HCT116 (cell line): ENCODE data around the gene CDH13. TPM values are rescaled to one million over a fixed set of nuclear protein-coding genes. Genes with fewer than 3 reads are reported as not detected.

Source experiments
- ATAC-seq: fragments of 200-7000 bp; cut with Tn5 transposase; 2 replicates; pipeline ENCODE4 v1.9.1; 2020; ENCODE audit warnings: mild to moderate bottlenecking, moderate library complexity
- BruUV-seq: library from RNA; stranded (reverse); fragments of 400-500 nt; replicated peaks from 2 replicates; lab custom pipeline; 2021; lab: Mats Ljungman, UMichigan
- CTCF ChIA-PET: fragments of 300-600 bp; sonication (Branson Sonifier 250); formaldehyde crosslinking; loops from one replicate; lab custom pipeline; 2021; ENCODE audit warnings: antibody characterized with exemption; lab: Charles Lee
- POLR2A ChIA-PET: fragments of 300-600, 350-600 bp; sonication (Branson Sonifier 250); formaldehyde crosslinking; loops from one replicate; lab custom pipeline; 2021; ENCODE audit warnings: antibody characterized with exemption; lab: Charles Lee
- RAD21 ChIA-PET, 2 experiments: fragments of 300-600 bp; sonication (Branson Sonifier 250); formaldehyde crosslinking; loops; one replicate each; lab custom pipeline; 2023; ENCODE audit warnings: low total read pairs in 2 of 2; ENCODE audit not compliant: uncharacterized antibody in 2 of 2, unreplicated experiment in 2 of 2, low non-redundant PET in 1 of 2; lab: Charles Lee
- DNase-seq: peaks from one replicate; pipeline ENCODE4 v3.0.0-alpha.2; 2010; ENCODE audit warnings: low read depth, low spot score
- H2AFZ ChIP-seq: fragments of 200-600 bp; shearing (Covaris generic), sonication (generic); 2 replicates; pipeline ENCODE4 v1.6.1; 2017; ENCODE audit warnings: low read depth, mixed run types, mixed read lengths, antibody characterized with exemption, low read length; ENCODE audit not compliant: poor library complexity, severe bottlenecking
- H3K27ac ChIP-seq: 2 replicates; pipeline ENCODE4 v1.5.1; 2012; ENCODE audit warnings: low read depth, low read length
- H3K27me3 ChIP-seq: fragments of 200-600 bp; sonication (generic); 2 replicates; pipeline ENCODE4 v1.6.1; 2016; ENCODE audit warnings: mixed run types, low read length, mixed read lengths; ENCODE audit not compliant: insufficient read depth
- H3K36me3 ChIP-seq, 2 experiments: fragments of 200-500 bp in 1 of 2; fragments of 200-600 bp in 1 of 2; sonication (Bioruptor generic) in 1 of 2; sonication (generic) in 1 of 2; 2 replicates each; pipeline versions ENCODE4 v1.5.1 to v1.6.1; 2014 to 2016; ENCODE audit warnings: low read length in 2 of 2, inconsistent platforms in 1 of 2, mixed read lengths in 1 of 2, mixed run types in 1 of 2; ENCODE audit not compliant: insufficient read depth in 2 of 2, control insufficient read depth in 1 of 2
- H3K4me1 ChIP-seq, 2 experiments: fragments of 200-600 bp in 1 of 2; sonication (generic) in 1 of 2; 2 replicates each; pipeline versions ENCODE4 v1.5.1 to v1.6.1; 2012 to 2017; ENCODE audit warnings: low read length in 2 of 2, inconsistent platforms in 1 of 2, mild to moderate bottlenecking in 1 of 2, mixed read lengths in 1 of 2, mixed run types in 1 of 2, moderate library complexity in 1 of 2; ENCODE audit not compliant: insufficient read depth in 2 of 2, control insufficient read depth in 1 of 2
- H3K4me2 ChIP-seq: fragments of 200-600 bp; sonication (generic); 2 replicates; pipeline ENCODE4 v1.6.1; 2017; ENCODE audit warnings: mixed run types, low read length, mixed read lengths
- H3K4me3 ChIP-seq, 2 experiments: fragments of 200-600 bp in 1 of 2; sonication (generic) in 1 of 2; replicated peaks in 1 of 2; 2 replicates each; pipeline ENCODE4 v1.5.1; 2011 to 2016; ENCODE audit warnings: low read length in 2 of 2, control low read depth in 1 of 2, low read depth in 1 of 2, mild to moderate bottlenecking in 1 of 2, mixed read lengths in 1 of 2, mixed run types in 1 of 2
- H3K79me2 ChIP-seq: fragments of 200-600 bp; sonication (generic); 2 replicates; pipeline ENCODE4 v1.6.1; 2017; ENCODE audit warnings: mild to moderate bottlenecking, mixed run types, low read length, moderate library complexity, mixed read lengths; ENCODE audit not compliant: insufficient read depth
- H3K9ac ChIP-seq: fragments of 200-600 bp; sonication (generic); 2 replicates; pipeline ENCODE4 v1.6.1; 2016; ENCODE audit warnings: low read length, mixed read lengths
- H3K9me2 ChIP-seq: fragments of 200-600 bp; sonication (generic), shearing (Covaris generic); 2 replicates; pipeline ENCODE4 v1.6.1; 2017; ENCODE audit warnings: mixed run types, mild to moderate bottlenecking, moderate library complexity; ENCODE audit not compliant: insufficient read depth
- H3K9me3 ChIP-seq, 2 experiments: fragments of 200-500 bp in 1 of 2; fragments of 200-600 bp in 1 of 2; sonication (Bioruptor generic) in 1 of 2; sonication (generic) in 1 of 2; 2 replicates each; pipeline ENCODE4 v1.6.1; 2014 to 2017; ENCODE audit warnings: low read length in 2 of 2, mixed read lengths in 2 of 2, inconsistent platforms in 1 of 2, low read depth in 1 of 2, mild to moderate bottlenecking in 1 of 2, mixed run types in 1 of 2, moderate library complexity in 1 of 2; ENCODE audit not compliant: control insufficient read depth in 1 of 2, insufficient read depth in 1 of 2
- H4K20me1 ChIP-seq: fragments of 200-600 bp; sonication (generic), shearing (Covaris generic); 2 replicates; pipeline ENCODE4 v1.6.1; 2017; ENCODE audit warnings: mixed run types, mild to moderate bottlenecking, moderate library complexity; ENCODE audit not compliant: insufficient read depth
- EGR1 ChIP-seq: IDR thresholded peaks from 2 replicates; pipeline ENCODE4 v1.6.1; 2012; ENCODE audit warnings: low read depth
- FOSL1 ChIP-seq: IDR thresholded peaks from 2 replicates; pipeline ENCODE4 v1.6.1; 2012; ENCODE audit warnings: low read depth
- TCF7L2 ChIP-seq: IDR thresholded peaks from 2 replicates; pipeline ENCODE4 v1.7.0; 2011; ENCODE audit warnings: borderline replicate concordance, inconsistent platforms; ENCODE audit not compliant: insufficient read depth, insufficient read length; ENCODE audit errors: extremely low read depth
- intact Hi-C: fragments of 100-400 bp; cut with micrococcal nuclease; formaldehyde crosslinking; loops from 2 replicates; pipeline ENCODE4 v1.10.0; 2022
- total RNA-seq: library from RNA; stranded (reverse); gene quantifications from one replicate; pipeline ENCODE4 v1.2.1, GENCODE V29; 2021; ENCODE audit not compliant: unreplicated experiment
- TF ChIP-seq, protein P1 (sequence below): IDR thresholded peaks from 2 replicates; pipeline ENCODE4 v1.6.1; 2011; ENCODE audit warnings: mild to moderate bottlenecking, low read length, moderate library complexity; ENCODE audit not compliant: insufficient replicate concordance; ENCODE audit errors: extremely low read depth
- TF ChIP-seq, protein P2 (sequence below): IDR thresholded peaks from 2 replicates; pipeline ENCODE4 v1.6.1; 2012

CDH13 gene
- total RNA-seq, 1 experiment from 2014 or later, result not detected

DNA sequence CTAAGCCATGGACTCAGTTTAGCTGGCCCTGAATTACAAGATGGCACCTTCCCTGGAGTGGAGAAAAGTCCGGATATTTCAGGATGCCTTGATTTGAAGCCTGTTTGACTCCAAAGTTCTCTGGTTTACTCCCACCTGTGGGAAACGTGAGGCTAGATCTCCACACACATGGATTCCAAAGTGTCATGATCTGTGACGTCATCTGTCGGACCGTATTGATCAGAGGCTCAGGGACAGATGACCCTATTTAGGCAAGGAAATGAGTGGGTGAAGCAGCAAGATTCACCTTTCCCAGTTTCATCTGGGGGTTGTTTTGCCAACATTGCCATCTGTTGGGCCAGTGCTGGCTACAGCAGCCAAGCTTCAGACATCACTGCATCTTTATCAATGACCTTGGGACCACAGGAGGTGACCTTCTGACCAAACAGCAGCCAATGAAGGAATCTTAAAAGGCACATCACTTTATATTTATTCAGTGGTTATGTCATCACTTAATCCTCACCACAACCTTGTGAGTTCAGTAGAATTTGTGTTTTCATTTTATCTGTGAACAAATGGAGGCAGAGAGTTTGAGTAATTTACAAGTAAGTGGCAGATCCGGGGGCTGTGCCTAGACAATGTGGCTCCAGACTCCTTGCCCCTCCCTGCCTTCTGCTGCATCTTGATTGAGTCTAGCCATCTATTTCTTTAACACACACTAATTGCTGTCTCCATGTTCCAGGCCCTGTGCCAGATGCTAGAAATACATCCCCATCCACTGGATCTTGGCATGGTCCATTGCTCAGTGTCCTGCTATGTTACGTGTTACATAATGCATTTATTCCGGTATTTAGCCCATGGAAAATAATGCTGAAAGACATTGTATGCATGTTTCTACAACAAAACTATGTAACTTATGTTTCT, 1.5 kb upstream of the CDH13 start:
- H3K9me3 ChIP-seq, result no peaks in the 10 kb centered on the region
- H3K79me2 ChIP-seq, result no peaks in the 10 kb centered on the region
- H3K4me2 ChIP-seq, result no peak overlapping the region
- CTCF ChIA-PET, result no interaction called here
- H3K4me3 ChIP-seq, result no peak overlapping the region
- ATAC-seq (no peak), DNase-seq (no peak)
- RAD21 ChIA-PET, result no interaction called here
- H4K20me1 ChIP-seq, result no peaks in the 10 kb centered on the region
- H3K36me3 ChIP-seq, result no peaks in the 10 kb centered on the region
- H3K4me1 ChIP-seq, result peaks cover 7 to 13% of the 10 kb centered on the region in 2 experiments; a peak in 3 of 4 replicates
- H3K27ac ChIP-seq, result no peak overlapping the region
- POLR2A ChIA-PET, result no interaction called here
- no peak overlapping the region for H2AFZ ChIP-seq
- H3K9me2 ChIP-seq, result no peaks in the 10 kb centered on the region
- intact Hi-C loops, result no loop called here
- peaks cover 37% of the 10 kb centered on the region for H3K27me3 ChIP-seq
- no peak overlapping the region for H3K9ac ChIP-seq
- TF ChIP-seq, protein P1, sequence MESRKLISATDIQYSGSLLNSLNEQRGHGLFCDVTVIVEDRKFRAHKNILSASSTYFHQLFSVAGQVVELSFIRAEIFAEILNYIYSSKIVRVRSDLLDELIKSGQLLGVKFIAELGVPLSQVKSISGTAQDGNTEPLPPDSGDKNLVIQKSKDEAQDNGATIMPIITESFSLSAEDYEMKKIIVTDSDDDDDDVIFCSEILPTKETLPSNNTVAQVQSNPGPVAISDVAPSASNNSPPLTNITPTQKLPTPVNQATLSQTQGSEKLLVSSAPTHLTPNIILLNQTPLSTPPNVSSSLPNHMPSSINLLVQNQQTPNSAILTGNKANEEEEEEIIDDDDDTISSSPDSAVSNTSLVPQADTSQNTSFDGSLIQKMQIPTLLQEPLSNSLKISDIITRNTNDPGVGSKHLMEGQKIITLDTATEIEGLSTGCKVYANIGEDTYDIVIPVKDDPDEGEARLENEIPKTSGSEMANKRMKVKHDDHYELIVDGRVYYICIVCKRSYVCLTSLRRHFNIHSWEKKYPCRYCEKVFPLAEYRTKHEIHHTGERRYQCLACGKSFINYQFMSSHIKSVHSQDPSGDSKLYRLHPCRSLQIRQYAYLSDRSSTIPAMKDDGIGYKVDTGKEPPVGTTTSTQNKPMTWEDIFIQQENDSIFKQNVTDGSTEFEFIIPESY, result no peak
- TF ChIP-seq FOSL1 (no peak), TCF7L2 (no peak)
- BruUV-seq, result no TSS peak

DNA sequence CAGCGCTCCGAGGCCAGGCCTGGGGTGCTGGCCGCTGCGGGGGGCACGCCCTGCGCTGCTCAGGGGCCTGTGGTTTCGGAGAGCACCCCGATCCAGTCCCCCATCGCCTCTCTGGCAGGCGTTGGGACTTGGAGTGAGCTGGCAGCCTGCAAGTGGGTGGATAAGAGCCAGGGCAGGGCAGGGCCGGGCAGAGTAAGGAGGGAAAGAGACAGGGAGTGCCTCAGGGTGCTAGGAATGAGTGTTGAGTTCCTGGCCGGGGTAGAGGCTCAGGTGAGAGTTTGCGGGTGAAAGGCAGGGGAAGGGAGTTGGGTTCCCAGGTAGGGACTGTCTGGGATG, 1.3 kb downstream of the CDH13 start:
- H3K9me3 ChIP-seq, result no peaks in the 10 kb centered on the region
- CTCF ChIA-PET, result no interaction called here
- H3K27ac ChIP-seq, result no peak overlapping the region
- no peak overlapping the region for H3K4me2 ChIP-seq
- no peak for TF ChIP-seq EGR1
- TF ChIP-seq, protein P2, sequence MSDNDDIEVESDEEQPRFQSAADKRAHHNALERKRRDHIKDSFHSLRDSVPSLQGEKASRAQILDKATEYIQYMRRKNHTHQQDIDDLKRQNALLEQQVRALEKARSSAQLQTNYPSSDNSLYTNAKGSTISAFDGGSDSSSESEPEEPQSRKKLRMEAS, result no peak
- H3K79me2 ChIP-seq, result no peaks in the 10 kb centered on the region
- ATAC-seq, result no peak
- H3K4me3 ChIP-seq, result no peak overlapping the region
- H3K9me2 ChIP-seq, result no peaks in the 10 kb centered on the region
- no peaks in the 10 kb centered on the region for H3K36me3 ChIP-seq
- POLR2A ChIA-PET, result no interaction called here
- BruUV-seq, result no TSS peak
- no peak overlapping the region for H2AFZ ChIP-seq
- H3K27me3 ChIP-seq, result peaks cover 31% of the 10 kb centered on the region
- H3K9ac ChIP-seq, result no peak overlapping the region
- peaks cover 7 to 15% of the 10 kb centered on the region in 2 experiments; a peak in 3 of 4 replicates for H3K4me1 ChIP-seq
- RAD21 ChIA-PET, result no interaction called here
- DNase-seq, result no peak
- intact Hi-C loops, result no loop called here
- no peaks in the 10 kb centered on the region for H4K20me1 ChIP-seq
